Keratinocyte (primary cell): ENCODE measurements around the gene ATXN7.

Experiments
- EZH2 ChIP-seq: IDR thresholded peaks from one replicate; pipeline ENCODE4 v1.6.1; 2012; ENCODE audit warnings: inconsistent platforms, mild to moderate bottlenecking, low read length, moderate library complexity
- TF ChIP-seq, protein P1 (sequence below), 3 experiments: IDR thresholded peaks in 1 of 3; conservative IDR thresholded peaks in 1 of 3; optimal IDR thresholded peaks in 1 of 3; 2 replicates in 2 of 3; 3 replicates in 1 of 3; pipeline versions ENCODE3 to v1.5.1; 2011; ENCODE audit warnings: low read length in 3 of 3, mild to moderate bottlenecking in 3 of 3, moderate library complexity in 2 of 3, control low read depth in 1 of 3, inconsistent platforms in 1 of 3; ENCODE audit not compliant: insufficient read depth in 2 of 3; ENCODE audit errors: extremely low read depth in 1 of 3

GRCh38 chr3:63954182-63954581, 90.5 kb downstream of the ATXN7 start:
- TF ChIP-seq, protein P1, sequence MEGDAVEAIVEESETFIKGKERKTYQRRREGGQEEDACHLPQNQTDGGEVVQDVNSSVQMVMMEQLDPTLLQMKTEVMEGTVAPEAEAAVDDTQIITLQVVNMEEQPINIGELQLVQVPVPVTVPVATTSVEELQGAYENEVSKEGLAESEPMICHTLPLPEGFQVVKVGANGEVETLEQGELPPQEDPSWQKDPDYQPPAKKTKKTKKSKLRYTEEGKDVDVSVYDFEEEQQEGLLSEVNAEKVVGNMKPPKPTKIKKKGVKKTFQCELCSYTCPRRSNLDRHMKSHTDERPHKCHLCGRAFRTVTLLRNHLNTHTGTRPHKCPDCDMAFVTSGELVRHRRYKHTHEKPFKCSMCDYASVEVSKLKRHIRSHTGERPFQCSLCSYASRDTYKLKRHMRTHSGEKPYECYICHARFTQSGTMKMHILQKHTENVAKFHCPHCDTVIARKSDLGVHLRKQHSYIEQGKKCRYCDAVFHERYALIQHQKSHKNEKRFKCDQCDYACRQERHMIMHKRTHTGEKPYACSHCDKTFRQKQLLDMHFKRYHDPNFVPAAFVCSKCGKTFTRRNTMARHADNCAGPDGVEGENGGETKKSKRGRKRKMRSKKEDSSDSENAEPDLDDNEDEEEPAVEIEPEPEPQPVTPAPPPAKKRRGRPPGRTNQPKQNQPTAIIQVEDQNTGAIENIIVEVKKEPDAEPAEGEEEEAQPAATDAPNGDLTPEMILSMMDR (optimal IDR thresholded peaks at IDR 0.05 in 1 of 3, IDR thresholded peaks at IDR 0.05 in 1 of 3, conservative IDR thresholded peaks at IDR 0.05 in 1 of 3; ENCODE audit: extremely low read depth in 1 of 3, insufficient read depth in 2 of 3, low read length in 3 of 3), result no peak
- no peak for TF ChIP-seq EZH2
